HG03175 (cell line): ENCODE data around the gene ABCC3.

Source experiments
- ATAC-seq: cut with Tn5 transposase; IDR thresholded peaks from one replicate; pipeline ENCODE4 v1.9.1; 2021; ENCODE audit warnings: mild to moderate bottlenecking, moderate library complexity; ENCODE audit not compliant: unreplicated experiment

ABCC3 gene

GRCh38 chr17:50682441-50682840, 47.8 kb downstream of the ABCC3 start:
- ATAC-seq: no peak

- no peak for ATAC-seq
These were observed 48.3 kb downstream of the ABCC3 start for GRCh38 chr17:50682938-50683337.

GRCh38 chr17:50683434-50684287, 49.0 kb downstream of the ABCC3 start:
- ATAC-seq: no peak

GRCh38 chr17:50684288-50684611, 49.6 kb downstream of the ABCC3 start:
- ATAC-seq: no peak

- no peak for ATAC-seq
These were observed 50.1 kb downstream of the ABCC3 start for GRCh38 chr17:50684612-50685333.

GRCh38 chr17:50685334-50685665, 50.6 kb downstream of the ABCC3 start:
- ATAC-seq: no peak

GRCh38 chr17:50685691-50686493, 51.2 kb downstream of the ABCC3 start:
- no peak for ATAC-seq

- ATAC-seq: no peak
These were observed 52.0 kb downstream of the ABCC3 start for GRCh38 chr17:50686494-50687199.

- ATAC-seq: no peak
These were observed 52.8 kb downstream of the ABCC3 start for GRCh38 chr17:50687200-50688066.

GRCh38 chr17:50688245-50688644, 53.6 kb downstream of the ABCC3 start:
- no peak for ATAC-seq

GRCh38 chr17:50689251-50689650, 54.6 kb downstream of the ABCC3 start:
- no peak for ATAC-seq

GRCh38 chr17:50689956-50690886, 55.5 kb downstream of the ABCC3 start:
- no peak for ATAC-seq

- no peak for ATAC-seq
These were observed 56.3 kb downstream of the ABCC3 start for GRCh38 chr17:50690887-50691549.

- no peak for ATAC-seq
These were observed 57.1 kb downstream of the ABCC3 start for GRCh38 chr17:50691550-50692447.

GRCh38 chr17:50692448-50693035, 57.9 kb downstream of the ABCC3 start:
- no peak for ATAC-seq

GRCh38 chr17:50693036-50693682, 58.5 kb downstream of the ABCC3 start:
- ATAC-seq: no peak
